ENCODE measurements around the gene COMMD1.
"Not testable (repeated sequence)": the region's sequence is repeated elsewhere in the genome, so short reads cannot be mapped to it uniquely, and the experiment has no call there.

COMMD1 gene

DNA sequence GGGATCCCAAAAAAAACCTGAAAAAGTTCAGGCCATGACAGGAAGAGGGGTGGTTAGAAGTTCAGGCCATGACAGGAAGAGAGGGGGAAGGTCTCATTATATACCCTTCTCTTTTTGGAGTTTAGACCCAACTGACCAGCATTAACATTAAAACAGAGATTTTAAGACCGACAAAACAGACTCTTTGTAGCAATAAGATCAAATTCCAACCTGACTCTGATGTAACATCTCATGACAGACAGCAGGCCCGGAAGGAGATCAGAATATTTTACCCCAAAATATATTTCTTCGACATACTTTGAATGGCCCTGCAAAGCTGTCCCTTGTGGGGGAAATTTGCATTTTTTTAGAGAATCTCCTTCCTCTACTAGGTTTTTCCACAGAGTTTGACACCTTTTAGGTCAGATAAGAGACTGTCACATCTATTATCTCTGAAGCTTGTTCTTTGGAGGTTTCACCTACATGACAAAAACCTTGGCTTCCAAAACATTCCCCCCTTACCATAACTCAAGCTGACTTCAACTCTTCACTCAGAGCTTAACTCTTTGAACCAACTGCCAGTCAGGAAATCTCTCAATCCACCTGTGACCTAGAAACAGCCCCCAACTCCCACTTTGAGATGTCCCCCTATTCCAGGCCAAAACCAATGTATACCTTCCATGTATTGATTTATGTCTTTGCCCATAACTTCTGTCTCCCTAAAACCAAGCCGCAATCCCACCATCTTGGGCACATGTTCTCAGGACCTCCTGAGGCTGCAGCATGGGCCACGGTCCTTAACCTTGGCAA, 239.4 kb downstream of the COMMD1 start:
- no peak overlapping the region for H3K27ac ChIP-seq (ENCODE audit: low read depth, low read length)

GRCh38 chr2:62145478-62146100, 240.1 kb downstream of the COMMD1 start:
- TF ChIP-seq EZH2phosphoT487 (conservative IDR thresholded peaks at IDR 0.05; ENCODE audit: low read length) = no peak
- TF ChIP-seq, protein P1, sequence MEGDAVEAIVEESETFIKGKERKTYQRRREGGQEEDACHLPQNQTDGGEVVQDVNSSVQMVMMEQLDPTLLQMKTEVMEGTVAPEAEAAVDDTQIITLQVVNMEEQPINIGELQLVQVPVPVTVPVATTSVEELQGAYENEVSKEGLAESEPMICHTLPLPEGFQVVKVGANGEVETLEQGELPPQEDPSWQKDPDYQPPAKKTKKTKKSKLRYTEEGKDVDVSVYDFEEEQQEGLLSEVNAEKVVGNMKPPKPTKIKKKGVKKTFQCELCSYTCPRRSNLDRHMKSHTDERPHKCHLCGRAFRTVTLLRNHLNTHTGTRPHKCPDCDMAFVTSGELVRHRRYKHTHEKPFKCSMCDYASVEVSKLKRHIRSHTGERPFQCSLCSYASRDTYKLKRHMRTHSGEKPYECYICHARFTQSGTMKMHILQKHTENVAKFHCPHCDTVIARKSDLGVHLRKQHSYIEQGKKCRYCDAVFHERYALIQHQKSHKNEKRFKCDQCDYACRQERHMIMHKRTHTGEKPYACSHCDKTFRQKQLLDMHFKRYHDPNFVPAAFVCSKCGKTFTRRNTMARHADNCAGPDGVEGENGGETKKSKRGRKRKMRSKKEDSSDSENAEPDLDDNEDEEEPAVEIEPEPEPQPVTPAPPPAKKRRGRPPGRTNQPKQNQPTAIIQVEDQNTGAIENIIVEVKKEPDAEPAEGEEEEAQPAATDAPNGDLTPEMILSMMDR (IDR thresholded peaks at IDR 0.05; ENCODE audit: insufficient read depth, low read length, poor library complexity, severe bottlenecking) = no peak
- Histone ChIP-seq H3K9me2 (replicated peaks; ENCODE audit: insufficient read depth, low read length) (no peaks in the 10 kb centered on the region), H3K9ac (ENCODE audit: low read length) (no peak overlapping the region), H3F3A (ENCODE audit: insufficient read depth) (no peaks in the 10 kb centered on the region), H3K4me3 (ENCODE audit: insufficient read depth, low read length, poor library complexity, severe bottlenecking) (no peak overlapping the region), H3K79me2 (ENCODE audit: insufficient read depth, low read length) (no peaks in the 10 kb centered on the region), H3K27me3 (ENCODE audit: low read length) (no peaks in the 10 kb centered on the region), H2AFZ (ENCODE audit: low read depth, low read length, severe bottlenecking) (no peak overlapping the region), H3K27ac (ENCODE audit: low read depth, low read length) (no peak overlapping the region), H4K20me1 (ENCODE audit: low read depth, low read length) (no peaks in the 10 kb centered on the region), H3K9me3 (ENCODE audit: insufficient read depth, low read length) (no peaks in the 10 kb centered on the region), H3K4me2 (ENCODE audit: low read depth, low read length, poor library complexity, severe bottlenecking) (no peak overlapping the region), H3K36me3 (ENCODE audit: low read length) (no peaks in the 10 kb centered on the region)

More for the DNA sequence above, 239.4 kb downstream of the COMMD1 start:
- Histone ChIP-seq H3K9me3 (ENCODE audit: insufficient read depth, low read length) (no peaks in the 10 kb centered on the region), H3K4me3 (ENCODE audit: insufficient read depth, low read length, poor library complexity, severe bottlenecking) (no peak overlapping the region), H3K79me2 (ENCODE audit: insufficient read depth, low read length) (no peaks in the 10 kb centered on the region), H3F3A (ENCODE audit: insufficient read depth) (no peaks in the 10 kb centered on the region), H4K20me1 (ENCODE audit: low read depth, low read length) (no peaks in the 10 kb centered on the region), H3K36me3 (ENCODE audit: low read length) (no peaks in the 10 kb centered on the region), H3K9ac (ENCODE audit: low read length) (no peak overlapping the region), H3K4me2 (ENCODE audit: low read depth, low read length, poor library complexity, severe bottlenecking) (no peak overlapping the region), H3K9me2 (replicated peaks; ENCODE audit: insufficient read depth, low read length) (no peaks in the 10 kb centered on the region), H2AFZ (ENCODE audit: low read depth, low read length, severe bottlenecking) (no peak overlapping the region), H3K27me3 (ENCODE audit: low read length) (no peaks in the 10 kb centered on the region)
- no peak for TF ChIP-seq EZH2phosphoT487 (conservative IDR thresholded peaks at IDR 0.05; ENCODE audit: low read length)
- TF ChIP-seq, protein P1 (IDR thresholded peaks at IDR 0.05; ENCODE audit: insufficient read depth, low read length, poor library complexity, severe bottlenecking) = no peak

DNA sequence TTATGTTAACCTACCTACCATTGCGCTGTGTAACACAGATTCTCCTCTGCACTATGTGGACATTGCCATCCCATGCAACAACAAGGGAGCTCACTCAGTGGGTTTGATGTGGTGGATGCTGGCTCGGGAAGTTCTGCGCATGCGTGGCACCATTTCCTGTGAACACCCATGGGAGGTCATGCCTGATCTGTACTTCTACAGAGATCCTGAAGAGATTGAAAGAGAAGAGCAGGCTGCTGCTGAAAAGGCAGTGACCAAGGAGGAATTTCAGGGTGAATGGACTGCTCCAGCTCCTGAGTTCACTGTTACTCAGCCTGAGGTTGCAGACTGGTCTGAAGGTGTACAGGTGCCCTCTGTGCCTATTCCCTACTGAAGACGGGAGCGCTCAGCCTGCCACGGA, 241.3 kb downstream of the COMMD1 start:
- not testable (repeated sequence) for H3K36me3 ChIP-seq (ENCODE audit: low read length); H3K4me2 ChIP-seq (ENCODE audit: low read depth, low read length, poor library complexity, severe bottlenecking); H3K9ac ChIP-seq (ENCODE audit: low read length); H3K4me3 ChIP-seq (ENCODE audit: insufficient read depth, low read length, poor library complexity, severe bottlenecking); H3K27me3 ChIP-seq (ENCODE audit: low read length); H4K20me1 ChIP-seq (ENCODE audit: low read depth, low read length); H3K9me2 ChIP-seq (replicated peaks; ENCODE audit: insufficient read depth, low read length); H3F3A ChIP-seq (ENCODE audit: insufficient read depth); H3K79me2 ChIP-seq (ENCODE audit: insufficient read depth, low read length); H3K9me3 ChIP-seq (ENCODE audit: insufficient read depth, low read length); H3K27ac ChIP-seq (ENCODE audit: low read depth, low read length); H2AFZ ChIP-seq (ENCODE audit: low read depth, low read length, severe bottlenecking)

Data from SU-DHL-6 (cell line).